WTC11 (cell line): ENCODE measurements around the gene ACBD4. TPM values are rescaled to one million over a fixed set of nuclear protein-coding genes. Genes with fewer than 3 reads are reported as not detected.

Experiments
- ATAC-seq: fragments of 200-7000 bp; cut with Tn5 transposase; 2 replicates; pipeline ENCODE4 v1.10.0; 2021; ENCODE audit warnings: mild to moderate bottlenecking, moderate library complexity
- CTCF ChIA-PET: fragments of 300-600 bp; sonication (Branson Sonifier 250); formaldehyde crosslinking; loops from one replicate; lab custom pipeline; 2021; ENCODE audit warnings: antibody characterized with exemption; lab: Charles Lee
- POLR2A ChIA-PET: fragments of 350-600 bp; sonication (Branson Sonifier 250); formaldehyde crosslinking; loops from one replicate; lab custom pipeline; 2021; ENCODE audit warnings: antibody characterized with exemption; lab: Charles Lee
- DNase-seq: peaks from one replicate; pipeline ENCODE4 v3.0.0; 2021; ENCODE audit warnings: low spot score
- H3K27ac Mint-ChIP-seq: 2 replicates; pipeline ENCODE4 v1.8.0; 2021; ENCODE audit warnings: mixed read lengths
- H3K27me3 Mint-ChIP-seq: 2 replicates; pipeline ENCODE4 v1.8.0; 2021; ENCODE audit warnings: low read depth, mild to moderate bottlenecking, moderate library complexity, mixed read lengths
- H3K36me3 Mint-ChIP-seq: 2 replicates; pipeline ENCODE4 v1.8.0; 2021; ENCODE audit warnings: mixed read lengths
- H3K4me1 Mint-ChIP-seq: 2 replicates; pipeline ENCODE4 v1.8.0; 2022; ENCODE audit warnings: mixed read lengths
- H3K4me3 Mint-ChIP-seq: 2 replicates; pipeline ENCODE4 v1.8.0; 2021; ENCODE audit warnings: mild to moderate bottlenecking, moderate library complexity, mixed read lengths
- H3K9me3 Mint-ChIP-seq: 2 replicates; pipeline ENCODE4 v1.8.0; 2021; ENCODE audit warnings: mixed read lengths
- ATF6 ChIP-seq: sonication (generic); formaldehyde crosslinking; IDR thresholded peaks from 2 replicates; pipeline ENCODE4 v1.8.1; 2023; ENCODE audit warnings: mild to moderate bottlenecking, missing genetic modification reagents
- CREM ChIP-seq: sonication (generic); formaldehyde crosslinking; IDR thresholded peaks from 2 replicates; pipeline ENCODE4 v1.8.1; 2022; ENCODE audit warnings: mild to moderate bottlenecking, missing genetic modification reagents, moderate library complexity
- ERG ChIP-seq: fragments of 250-450 bp; sonication (Bioruptor Pico); IDR thresholded peaks from 2 replicates; pipeline ENCODE4 v1.8.0; 2021; ENCODE audit warnings: mild to moderate bottlenecking
- ESRRA ChIP-seq: sonication (generic); formaldehyde crosslinking; IDR thresholded peaks from 2 replicates; pipeline ENCODE4 v1.8.1; 2022; ENCODE audit warnings: mild to moderate bottlenecking, missing genetic modification reagents, borderline replicate concordance
- FOXP4 ChIP-seq: sonication (generic); formaldehyde crosslinking; IDR thresholded peaks from 2 replicates; pipeline ENCODE4 v1.8.0; 2022; ENCODE audit warnings: mild to moderate bottlenecking, missing genetic modification reagents
- MAX ChIP-seq: sonication (generic); formaldehyde crosslinking; IDR thresholded peaks from 2 replicates; pipeline ENCODE4 v1.8.0; 2022; ENCODE audit warnings: mild to moderate bottlenecking, missing genetic modification reagents
- MYBL2 ChIP-seq: sonication (generic); formaldehyde crosslinking; IDR thresholded peaks from 2 replicates; pipeline ENCODE4 v1.8.1; 2023; ENCODE audit warnings: mild to moderate bottlenecking, moderate library complexity, missing genetic modification reagents
- NR2C2 ChIP-seq: sonication (generic); formaldehyde crosslinking; IDR thresholded peaks from 2 replicates; pipeline ENCODE4 v1.8.0; 2022; ENCODE audit warnings: mild to moderate bottlenecking, missing genetic modification reagents
- OVOL2 ChIP-seq: fragments of 250-450 bp; sonication (Bioruptor Pico); IDR thresholded peaks from 2 replicates; pipeline ENCODE4 v1.9.0; 2021; ENCODE audit warnings: mild to moderate bottlenecking, borderline replicate concordance
- PRDM15 ChIP-seq: sonication (generic); formaldehyde crosslinking; IDR thresholded peaks from 2 replicates; pipeline ENCODE4 v1.8.0; 2022; ENCODE audit warnings: missing genetic modification reagents
- PREB ChIP-seq: sonication (generic); formaldehyde crosslinking; IDR thresholded peaks from 2 replicates; pipeline ENCODE4 v1.8.1; 2022; ENCODE audit warnings: mild to moderate bottlenecking, missing genetic modification reagents, moderate library complexity, borderline replicate concordance
- PRRX2 ChIP-seq: fragments of 250-450 bp; sonication (Bioruptor Pico); IDR thresholded peaks from 2 replicates; pipeline ENCODE4 v1.8.0; 2021; ENCODE audit warnings: mild to moderate bottlenecking
- SMAD3 ChIP-seq: sonication (generic); formaldehyde crosslinking; IDR thresholded peaks from 2 replicates; pipeline ENCODE4 v1.8.0; 2022; ENCODE audit warnings: missing genetic modification reagents, mild to moderate bottlenecking, borderline replicate concordance
- TEAD4 ChIP-seq: sonication (generic); formaldehyde crosslinking; IDR thresholded peaks from 2 replicates; pipeline ENCODE4 v1.8.0; 2022; ENCODE audit warnings: mild to moderate bottlenecking, missing genetic modification reagents
- USF1 ChIP-seq: sonication (generic); formaldehyde crosslinking; IDR thresholded peaks from 2 replicates; pipeline ENCODE4 v1.8.0; 2022; ENCODE audit warnings: mild to moderate bottlenecking, missing genetic modification reagents
- ZBTB21 ChIP-seq: sonication (generic); formaldehyde crosslinking; IDR thresholded peaks from 2 replicates; pipeline ENCODE4 v1.8.1; 2023; ENCODE audit warnings: mild to moderate bottlenecking, missing genetic modification reagents, borderline replicate concordance
- ZNF263 ChIP-seq: sonication (generic); formaldehyde crosslinking; IDR thresholded peaks from 2 replicates; pipeline ENCODE4 v1.8.1; 2022; ENCODE audit warnings: low read depth, mild to moderate bottlenecking, moderate library complexity, missing genetic modification reagents
- ZNF671 ChIP-seq: fragments of 250-450 bp; sonication (Bioruptor Pico); IDR thresholded peaks from 2 replicates; pipeline ENCODE4 v1.8.0; 2021; ENCODE audit warnings: mild to moderate bottlenecking
- total RNA-seq: library from RNA; stranded (reverse); gene quantifications from 3 replicates; pipeline ENCODE4 v1.2.3, GENCODE V29; 2021

The ACBD4 gene
- total RNA-seq, 1 experiment from 2014 or later = 12.7 TPM

- Mint-ChIP-seq H3K36me3 (peaks cover 64% of the 10 kb centered on the region), H3K4me1 (no peaks in the 10 kb centered on the region), H3K9me3 (no peaks in the 10 kb centered on the region), H3K4me3 (no peak overlapping the region), H3K27me3 (no peaks in the 10 kb centered on the region), H3K27ac (no peak overlapping the region)
- no peak for TF ChIP-seq PRRX2 (CRISPR knock-in tag)
- no peak for TF ChIP-seq ZNF671
- no peak for TF ChIP-seq MYBL2
- no peak for TF ChIP-seq NR2C2
- TF ChIP-seq CREM = no peak
- TF ChIP-seq ZBTB21 (CRISPR knock-in tag) = no peak
- TF ChIP-seq USF1 (CRISPR knock-in tag) = no peak
- TF ChIP-seq ATF6 (CRISPR knock-in tag) = no peak
- ChIA-PET POLR2A (no interaction called here), CTCF (interaction anchor here (1.0 to 2.6 kb wide), 3 partner anchors 30 to 184 kb away, joined by 3 to 9 read pairs (median 5); partner anchors contain the start of gene ACBD4)
- no peak for ATAC-seq
- no peak for DNase-seq
Measured at GRCh38 chr17:45104029-45104428, 31.5 kb upstream of the ACBD4 start.

GRCh38 chr17:45104497-45104896 lies 31.0 kb upstream of the ACBD4 start:
- Mint-ChIP-seq H3K27ac (no peak overlapping the region), H3K4me1 (no peaks in the 10 kb centered on the region), H3K9me3 (no peaks in the 10 kb centered on the region), H3K4me3 (no peak overlapping the region), H3K36me3 (peaks cover 61% of the 10 kb centered on the region), H3K27me3 (no peaks in the 10 kb centered on the region)
- DNase-seq = no peak
- no peak for TF ChIP-seq ATF6 (CRISPR knock-in tag)
- no peak for TF ChIP-seq SMAD3 (CRISPR knock-in tag)
- TF ChIP-seq ZNF671 = no peak
- no peak for TF ChIP-seq MAX (CRISPR knock-in tag)
- ChIA-PET POLR2A (no interaction called here), CTCF (interaction anchor here (1.0 to 2.6 kb wide), 3 partner anchors 10 to 31 kb away, joined by 5 to 9 read pairs (median 5); partner anchors contain the start of gene ACBD4)
- ATAC-seq = no peak

GRCh38 chr17:45104907-45105624 lies 30.4 kb upstream of the ACBD4 start:
- H3K27me3 Mint-ChIP-seq = no peaks in the 10 kb centered on the region
- ChIA-PET CTCF (interaction anchor here (1.0 to 2.6 kb wide), 4 partner anchors 9 to 30 kb away, joined by 5 to 9 read pairs (median 6); partner anchors contain the start of gene ACBD4), POLR2A (no interaction called here)
- no peak for DNase-seq
- no peak overlapping the region for H3K4me3 Mint-ChIP-seq
- H3K4me1 Mint-ChIP-seq = no peaks in the 10 kb centered on the region
- no peaks in the 10 kb centered on the region for H3K9me3 Mint-ChIP-seq
- H3K27ac Mint-ChIP-seq = no peak overlapping the region
- no peak; the same call in 1 of the 2 replicates for ATAC-seq
- H3K36me3 Mint-ChIP-seq = peaks cover 57% of the 10 kb centered on the region
- no peak for TF ChIP-seq TEAD4 (CRISPR knock-in tag)
- no peak for TF ChIP-seq ESRRA (CRISPR knock-in tag)
- TF ChIP-seq ZNF263 = no peak
- no peak for TF ChIP-seq PRDM15
- TF ChIP-seq OVOL2 (CRISPR knock-in tag) = no peak
- no peak for TF ChIP-seq FOXP4
- TF ChIP-seq PREB (CRISPR knock-in tag) = no peak
- TF ChIP-seq ERG (CRISPR knock-in tag) = no peak
